Lower lobe of right lung (tissue), 2 donors: ENCODE measurements around the gene EEA1. TPM values are rescaled to one million over a fixed set of nuclear protein-coding genes. Genes with fewer than 3 reads are reported as not detected.
A peak's percentile ranks its signal among the peaks of the same experiment; 100 is the strongest.

Source experiments
- ATAC-seq, 2 donors: fragments of 200-7000 bp; cut with Tn5 transposase; one replicate each; pipeline ENCODE4 v1.9.1; 2020 to 2022; ENCODE audit warnings: mild to moderate bottlenecking in 2 of 2, moderate library complexity in 2 of 2
- DNase-seq: peaks from one replicate; pipeline ENCODE4 v3.0.0-alpha.2; 2020
- H3K27ac ChIP-seq: fragments of 200-600 bp; one replicate; pipeline ENCODE4 v1.8.0; 2022
- H3K27me3 ChIP-seq: fragments of 200-600 bp; one replicate; pipeline ENCODE4 v1.8.0; 2022; ENCODE audit warnings: low read depth
- H3K36me3 ChIP-seq: fragments of 200-600 bp; one replicate; pipeline ENCODE4 v1.8.0; 2022; ENCODE audit warnings: mild to moderate bottlenecking
- H3K4me1 ChIP-seq: fragments of 200-600 bp; one replicate; pipeline ENCODE4 v1.8.0; 2022
- H3K4me3 ChIP-seq: fragments of 200-600 bp; one replicate; pipeline ENCODE4 v1.8.0; 2022; ENCODE audit warnings: mild to moderate bottlenecking
- H3K9me3 ChIP-seq: fragments of 200-600 bp; one replicate; pipeline ENCODE4 v1.8.0; 2022
- CTCF ChIP-seq: fragments of 200-600 bp; IDR thresholded peaks from one replicate; pipeline ENCODE4 v1.8.0; 2022; ENCODE audit warnings: antibody characterized with exemption, mild to moderate bottlenecking
- intact Hi-C: fragments of 100-400 bp; cut with DNase I; formaldehyde crosslinking; loops from one replicate; pipeline ENCODE4 v1.11.0; 2022
- total RNA-seq: library from RNA; stranded (reverse); fragmentation: NEBNext Ultra II Directional; extraction: Animal tissue kit (Norgen Biotek cat#: 25700); gene quantifications from one replicate; pipeline ENCODE4 v1.2.1, GENCODE V29; 2021
- donor health status: DM: no; HTN: yes; CAD: no; lungs with severe emphysema.

Gene EEA1
- total RNA-seq, 1 donor from 2014 or later: 33.5 TPM

GRCh38 chr12:92905811-92906554 is 23.1 kb downstream of the EEA1 start:
- H3K27me3 ChIP-seq: no peaks in the 10 kb centered on the region

GRCh38 chr12:92905258-92905810 is 23.8 kb downstream of the EEA1 start:
- H3K36me3 ChIP-seq: no peaks in the 10 kb centered on the region
- ATAC-seq (no peak), DNase-seq (no peak)
- no peak overlapping the region for H3K4me3 ChIP-seq
- H3K9me3 ChIP-seq: peaks cover 3% of the 10 kb centered on the region
- intact Hi-C loops: no loop called here
- no peak overlapping the region for H3K27ac ChIP-seq
- TF ChIP-seq CTCF: no peak
- no peaks in the 10 kb centered on the region for H3K27me3 ChIP-seq
- H3K4me1 ChIP-seq: peaks cover 12% of the 10 kb centered on the region

More at GRCh38 chr12:92905811-92906554, 23.1 kb downstream of the EEA1 start:
- TF ChIP-seq CTCF: no peak
- H3K36me3 ChIP-seq: no peaks in the 10 kb centered on the region
- intact Hi-C loops: no loop called here
- H3K27ac ChIP-seq: no peak overlapping the region
- no peak for ATAC-seq
- peaks cover 6% of the 10 kb centered on the region for H3K4me1 ChIP-seq
- peaks cover 3% of the 10 kb centered on the region for H3K9me3 ChIP-seq
- DNase-seq: no peak
- H3K4me3 ChIP-seq: no peak overlapping the region

GRCh38 chr12:92900941-92901340 is 28.2 kb downstream of the EEA1 start:
- Histone ChIP-seq H3K4me3 (no peak overlapping the region), H3K27me3 (no peaks in the 10 kb centered on the region), H3K36me3 (peaks cover 3% of the 10 kb centered on the region), H3K27ac (peak overlapping the region; percentile 15), H3K9me3 (no peaks in the 10 kb centered on the region), H3K4me1 (peaks cover 28% of the 10 kb centered on the region)
- intact Hi-C loops: no loop called here
- ATAC-seq (no peak), DNase-seq (no peak)
- TF ChIP-seq CTCF: no peak

- intact Hi-C loops: no loop called here
- no peak overlapping the region for H3K4me3 ChIP-seq
- ATAC-seq (peak; percentile 87), DNase-seq (no peak)
- peaks cover 6% of the 10 kb centered on the region for H3K36me3 ChIP-seq
- TF ChIP-seq CTCF: no peak
- peak overlapping the region; percentile 77 for H3K27ac ChIP-seq
- H3K9me3 ChIP-seq: no peaks in the 10 kb centered on the region
- no peaks in the 10 kb centered on the region for H3K27me3 ChIP-seq
- peaks cover 24% of the 10 kb centered on the region for H3K4me1 ChIP-seq
Observed at GRCh38 chr12:92899386-92900001, 29.6 kb downstream of the EEA1 start.

GRCh38 chr12:92898755-92899154 is 30.3 kb downstream of the EEA1 start:
- peak overlapping the region; percentile 77 for H3K27ac ChIP-seq
- no peak for TF ChIP-seq CTCF
- H3K36me3 ChIP-seq: peaks cover 6% of the 10 kb centered on the region
- H3K27me3 ChIP-seq: no peaks in the 10 kb centered on the region
- ATAC-seq (no peak), DNase-seq (no peak)
- peaks cover 28% of the 10 kb centered on the region for H3K4me1 ChIP-seq
- no peak overlapping the region for H3K4me3 ChIP-seq
- H3K9me3 ChIP-seq: no peaks in the 10 kb centered on the region
- intact Hi-C loops: no loop called here
